DND-41 (cell line): ENCODE data around the gene CFAP45.

Experiments
- CTCF ChIP-seq: IDR thresholded peaks from 2 replicates; pipeline ENCODE4 v1.5.1; 2012; ENCODE audit warnings: borderline replicate concordance, low read length, moderate library complexity, mild to moderate bottlenecking; ENCODE audit not compliant: poor library complexity, severe bottlenecking; ENCODE audit errors: extremely low read depth
- EZH2 ChIP-seq: IDR thresholded peaks from 3 replicates; pipeline ENCODE4 v1.6.1; 2012; ENCODE audit warnings: borderline replicate concordance, low read depth, mild to moderate bottlenecking, moderate library complexity, low read length, inconsistent platforms; ENCODE audit not compliant: severe bottlenecking

GRCh38 chr1:159832309-159832708, 67.7 kb downstream of the CFAP45 start:
- TF ChIP-seq CTCF (no peak), EZH2 (no peak)
